ENCODE data around the gene OGDHL. TPM values are rescaled to one million over a fixed set of nuclear protein-coding genes. Genes with fewer than 3 reads are reported as not detected.
"Not testable (repeated sequence)": the region's sequence is repeated elsewhere in the genome, so short reads cannot be mapped to it uniquely, and the experiment has no call there.

The OGDHL gene
- total RNA-seq, 2 experiments from 2014 or later = 0.09 to 0.35 TPM

GRCh38 chr10:49741108-49741995 is 20.8 kb downstream of the OGDHL start:
- Mint-ChIP-seq H3K4me1 (no peaks in the 10 kb centered on the region), H3K9me3 (ENCODE audit: low read depth) (peaks cover 3% of the 10 kb centered on the region), H3K27me3 (no peaks in the 10 kb centered on the region), H3K4me3 (no peak overlapping the region), H3K36me3 (no peaks in the 10 kb centered on the region), H3K27ac (no peak overlapping the region)
- DNase-seq = no peak
- peak; percentile 31 for ATAC-seq
- CTCF ChIA-PET = no interaction called here

GRCh38 chr10:49740346-49741107 is 21.6 kb downstream of the OGDHL start:
- Mint-ChIP-seq H3K27ac (no peak overlapping the region), H3K4me1 (no peaks in the 10 kb centered on the region), H3K9me3 (ENCODE audit: low read depth) (peaks cover 3% of the 10 kb centered on the region), H3K4me3 (no peak overlapping the region), H3K27me3 (no peaks in the 10 kb centered on the region), H3K36me3 (no peaks in the 10 kb centered on the region)
- DNase-seq (no peak), ATAC-seq (peak; percentile 8)
- CTCF ChIA-PET = no interaction called here

- Mint-ChIP-seq H3K4me3 (no peak overlapping the region), H3K27ac (no peak overlapping the region), H3K36me3 (no peaks in the 10 kb centered on the region), H3K4me1 (no peaks in the 10 kb centered on the region), H3K9me3 (ENCODE audit: low read depth) (peaks cover 3% of the 10 kb centered on the region), H3K27me3 (no peaks in the 10 kb centered on the region)
- ATAC-seq (no peak), DNase-seq (no peak)
- CTCF ChIA-PET = no interaction called here
These were observed 22.7 kb downstream of the OGDHL start for GRCh38 chr10:49739426-49739825.

GRCh38 chr10:49738616-49739360 is 23.3 kb downstream of the OGDHL start:
- CTCF ChIA-PET = no interaction called here
- H3K4me1 Mint-ChIP-seq = no peaks in the 10 kb centered on the region
- H3K36me3 Mint-ChIP-seq = no peaks in the 10 kb centered on the region
- no peak overlapping the region for H3K27ac Mint-ChIP-seq
- DNase-seq (no peak), ATAC-seq (no peak)
- no peak overlapping the region for H3K4me3 Mint-ChIP-seq
- peaks cover 3% of the 10 kb centered on the region for H3K9me3 Mint-ChIP-seq (ENCODE audit: low read depth)
- no peaks in the 10 kb centered on the region for H3K27me3 Mint-ChIP-seq

GRCh38 chr10:49737474-49738201 is 24.5 kb downstream of the OGDHL start:
- no peak for DNase-seq
- no peaks in the 10 kb centered on the region for H3K4me1 Mint-ChIP-seq
- CTCF ChIA-PET = no interaction called here
- H3K4me3 Mint-ChIP-seq = no peak overlapping the region
- peaks cover 3% of the 10 kb centered on the region for H3K9me3 Mint-ChIP-seq (ENCODE audit: low read depth)
- H3K36me3 Mint-ChIP-seq = no peaks in the 10 kb centered on the region
- no peak overlapping the region for H3K27ac Mint-ChIP-seq
- no peak for ATAC-seq
- no peaks in the 10 kb centered on the region for H3K27me3 Mint-ChIP-seq

GRCh38 chr10:49736564-49737113 is 25.5 kb downstream of the OGDHL start:
- no peaks in the 10 kb centered on the region for H3K9me3 Mint-ChIP-seq (ENCODE audit: low read depth)
- H3K4me1 Mint-ChIP-seq = no peaks in the 10 kb centered on the region
- no peak overlapping the region for H3K27ac Mint-ChIP-seq
- H3K4me3 Mint-ChIP-seq = no peak overlapping the region
- no peak for DNase-seq
- CTCF ChIA-PET = no interaction called here
- H3K36me3 Mint-ChIP-seq = no peaks in the 10 kb centered on the region
- no peak for ATAC-seq
- no peaks in the 10 kb centered on the region for H3K27me3 Mint-ChIP-seq

- H3K4me1 Mint-ChIP-seq = no peaks in the 10 kb centered on the region
- no peaks in the 10 kb centered on the region for H3K27me3 Mint-ChIP-seq
- H3K9me3 Mint-ChIP-seq (ENCODE audit: low read depth) = no peaks in the 10 kb centered on the region
- no peak overlapping the region for H3K4me3 Mint-ChIP-seq
- H3K27ac Mint-ChIP-seq = no peak overlapping the region
- no peak for DNase-seq
- no peaks in the 10 kb centered on the region for H3K36me3 Mint-ChIP-seq
- CTCF ChIA-PET = no interaction called here
- ATAC-seq = no peak
These were observed 26.1 kb downstream of the OGDHL start for GRCh38 chr10:49735848-49736563.

- CTCF ChIA-PET = no interaction called here
These were observed 27.0 kb downstream of the OGDHL start for GRCh38 chr10:49735161-49735560.

GRCh38 chr10:49734676-49735075 is 27.4 kb downstream of the OGDHL start:
- CTCF ChIA-PET = no interaction called here
- no peaks in the 10 kb centered on the region for H3K36me3 Mint-ChIP-seq

More at GRCh38 chr10:49735161-49735560, 27.0 kb downstream of the OGDHL start:
- H3K27me3 Mint-ChIP-seq = peaks cover 2% of the 10 kb centered on the region
- H3K36me3 Mint-ChIP-seq = no peaks in the 10 kb centered on the region
- no peak for ATAC-seq
- H3K27ac Mint-ChIP-seq = no peak overlapping the region
- H3K4me3 Mint-ChIP-seq = no peak overlapping the region
- no peak for DNase-seq
- H3K9me3 Mint-ChIP-seq (ENCODE audit: low read depth) = no peaks in the 10 kb centered on the region
- H3K4me1 Mint-ChIP-seq = no peaks in the 10 kb centered on the region

GRCh38 chr10:49733866-49734265 is 28.3 kb downstream of the OGDHL start:
- Mint-ChIP-seq H3K4me3 (no peak overlapping the region), H3K36me3 (no peaks in the 10 kb centered on the region), H3K27me3 (peaks cover 2% of the 10 kb centered on the region), H3K4me1 (no peaks in the 10 kb centered on the region), H3K27ac (no peak overlapping the region), H3K9me3 (ENCODE audit: low read depth) (no peaks in the 10 kb centered on the region)
- DNase-seq (no peak), ATAC-seq (no peak)
- CTCF ChIA-PET = no interaction called here

More at GRCh38 chr10:49734676-49735075, 27.4 kb downstream of the OGDHL start:
- Mint-ChIP-seq H3K27ac (no peak overlapping the region), H3K4me3 (no peak overlapping the region), H3K4me1 (no peaks in the 10 kb centered on the region), H3K27me3 (peaks cover 2% of the 10 kb centered on the region), H3K9me3 (ENCODE audit: low read depth) (no peaks in the 10 kb centered on the region)
- DNase-seq (no peak), ATAC-seq (no peak)

- Mint-ChIP-seq H3K4me1 (no peaks in the 10 kb centered on the region), H3K4me3 (no peak overlapping the region), H3K9me3 (ENCODE audit: low read depth) (peaks cover 7% of the 10 kb centered on the region), H3K27me3 (peaks cover 2% of the 10 kb centered on the region), H3K27ac (no peak overlapping the region), H3K36me3 (no peaks in the 10 kb centered on the region)
- ATAC-seq (no peak), DNase-seq (no peak)
- CTCF ChIA-PET = no interaction called here
These were observed 35.5 kb downstream of the OGDHL start for GRCh38 chr10:49726593-49726992.

- H3K4me1 Mint-ChIP-seq; H3K36me3 Mint-ChIP-seq; H3K4me3 Mint-ChIP-seq; H3K9me3 Mint-ChIP-seq (ENCODE audit: low read depth); CTCF ChIA-PET; DNase-seq; ATAC-seq; H3K27me3 Mint-ChIP-seq; H3K27ac Mint-ChIP-seq: not testable (repeated sequence)
These were observed 47.0 kb downstream of the OGDHL start for GRCh38 chr10:49715157-49715556.

Data from activated CD8-positive, alpha-beta memory T cell treated with anti-CD3 and anti-CD28 coated beads, Interleukin-2, amount 10 ng/mL, durations not matched to agents 7 days and 5 days (primary cell).